GM11168 (cell line): ENCODE measurements around the gene RAPGEF3.

Experiments
- in situ Hi-C: fragments of 300-500 bp; cut with MboI; formaldehyde crosslinking; loops from one replicate; pipeline ENCODE4 v1.12.0; 2022; ENCODE audit warnings: low sequenced_read_pairs; ENCODE audit not compliant: unreplicated experiment

The RAPGEF3 gene

GRCh38 chr12:47746523-47746922 is 12.2 kb downstream of the RAPGEF3 start:
- in situ Hi-C loops = no loop called here

GRCh38 chr12:47746073-47746472 is 12.6 kb downstream of the RAPGEF3 start:
- in situ Hi-C loops = no loop called here

GRCh38 chr12:47745485-47746041 is 13.1 kb downstream of the RAPGEF3 start:
- in situ Hi-C loops = no loop called here

DNA sequence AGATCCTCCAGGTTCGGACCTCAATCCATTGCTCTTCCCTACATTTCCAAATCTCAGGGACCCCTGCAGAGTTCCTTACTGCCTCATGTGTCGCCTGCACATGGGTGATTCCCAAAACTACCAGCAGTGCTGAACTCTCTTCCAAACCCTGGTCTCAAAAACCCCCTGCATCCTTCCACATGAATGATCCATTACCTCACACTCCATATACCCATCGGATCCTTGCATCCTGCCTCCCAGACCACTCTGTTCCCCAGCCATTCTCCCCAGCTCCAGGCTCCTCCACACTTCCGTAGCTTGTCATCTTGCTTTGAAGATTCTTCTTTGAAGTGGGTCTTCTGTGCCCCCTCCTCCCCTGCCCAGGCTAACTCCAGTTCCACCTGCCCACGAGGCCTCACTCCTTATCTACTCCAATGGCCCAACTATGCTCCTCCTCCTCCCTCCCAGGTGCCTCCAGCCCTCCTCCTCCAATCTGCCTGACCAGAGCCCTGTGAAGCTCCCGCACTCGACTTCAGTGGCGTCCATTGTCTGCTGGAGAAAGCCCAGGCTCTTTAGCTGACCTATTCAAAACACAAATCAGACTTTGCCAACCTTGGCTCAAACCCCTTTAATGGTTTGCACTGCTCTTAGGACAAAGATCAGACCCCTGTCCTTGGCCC is 13.8 kb downstream of the RAPGEF3 start:
- in situ Hi-C loops = no loop called here

- in situ Hi-C loops = no loop called here
Observed at GRCh38 chr12:47744005-47744651, 14.6 kb downstream of the RAPGEF3 start.

GRCh38 chr12:47743311-47743860 is 15.3 kb downstream of the RAPGEF3 start:
- in situ Hi-C loops = no loop called here

GRCh38 chr12:47742253-47742825 is 16.3 kb downstream of the RAPGEF3 start:
- in situ Hi-C loops = no loop called here

DNA sequence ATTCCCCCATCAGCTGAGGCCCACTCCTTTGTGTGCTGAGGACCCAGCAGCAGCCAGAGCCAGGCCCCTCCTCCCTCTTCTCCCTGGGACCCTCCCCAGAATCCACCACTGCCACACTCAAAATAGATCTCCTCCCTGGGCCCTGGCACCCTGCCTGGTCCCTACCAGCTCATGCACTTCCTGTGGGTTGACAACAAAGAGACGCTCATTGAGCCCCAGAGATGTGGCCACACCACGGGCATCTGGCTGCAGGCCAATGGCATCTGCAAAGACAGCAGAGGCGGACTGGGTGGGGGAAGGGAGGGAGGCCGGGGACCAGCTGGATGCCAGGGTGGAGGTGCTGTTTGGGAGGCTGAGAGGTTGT is 17.4 kb downstream of the RAPGEF3 start:
- in situ Hi-C loops = no loop called here

GRCh38 chr12:47740606-47741339 is 17.9 kb downstream of the RAPGEF3 start:
- in situ Hi-C loops = no loop called here

GRCh38 chr12:47739979-47740378 is 18.7 kb downstream of the RAPGEF3 start:
- in situ Hi-C loops = no loop called here

- in situ Hi-C loops = no loop called here
Observed at GRCh38 chr12:47739297-47739696, 19.4 kb downstream of the RAPGEF3 start.

DNA sequence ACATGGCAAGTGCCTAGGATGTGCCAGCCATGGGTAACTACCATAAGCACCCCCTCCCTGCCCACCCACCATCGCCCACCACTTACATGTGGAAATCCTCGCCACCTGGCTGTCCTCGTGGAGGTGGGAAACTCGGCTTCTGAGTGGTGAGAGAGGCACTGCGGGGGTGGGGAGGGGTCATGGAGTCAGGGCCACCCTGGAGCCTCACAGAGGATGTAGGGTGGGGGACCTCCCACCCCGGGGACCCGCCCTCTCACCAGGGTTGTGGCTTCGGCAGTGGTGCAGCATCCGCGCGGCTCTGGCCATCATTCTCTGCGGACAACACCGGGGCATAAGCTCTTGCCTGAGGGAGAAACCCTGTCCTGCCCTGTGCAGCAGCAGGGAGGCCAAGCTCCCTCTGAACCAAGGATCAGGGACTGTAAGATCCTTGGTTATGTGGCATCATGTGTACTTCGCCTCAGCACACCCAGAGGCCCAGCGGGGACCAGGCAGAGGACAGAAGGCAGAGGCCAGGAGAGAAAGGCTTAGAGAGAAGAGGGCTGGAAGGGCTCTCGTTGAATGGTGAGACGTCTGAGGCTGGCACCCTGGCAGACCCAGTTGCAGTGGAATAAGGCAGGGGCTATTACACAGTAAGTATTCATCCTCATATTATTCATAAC is 20.6 kb downstream of the RAPGEF3 start:
- in situ Hi-C loops = no loop called here

GRCh38 chr12:47736877-47737676 is 21.6 kb downstream of the RAPGEF3 start:
- in situ Hi-C loops = no loop called here

DNA sequence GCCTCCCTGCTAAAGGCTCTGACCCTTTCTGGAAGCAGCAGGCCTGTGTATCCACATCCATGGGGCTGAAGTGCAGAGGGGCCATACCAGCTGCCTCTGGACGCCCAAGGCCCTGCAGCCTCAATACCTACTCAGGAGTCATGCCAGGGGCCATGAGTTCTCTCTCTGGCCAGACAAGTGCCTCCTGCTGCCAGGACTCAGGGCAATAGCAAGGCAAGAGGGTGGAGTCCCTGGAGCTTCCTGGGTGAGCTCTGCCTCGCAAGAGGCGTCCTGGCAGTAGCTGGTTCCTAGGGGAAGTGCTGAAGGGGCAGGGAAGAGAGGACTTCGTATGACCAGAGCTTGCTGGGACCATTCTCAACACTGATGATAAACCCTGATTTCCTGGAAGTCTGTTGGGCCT is 22.5 kb downstream of the RAPGEF3 start:
- in situ Hi-C loops = no loop called here

GRCh38 chr12:47735649-47736048 is 23.0 kb downstream of the RAPGEF3 start:
- in situ Hi-C loops = no loop called here

DNA sequence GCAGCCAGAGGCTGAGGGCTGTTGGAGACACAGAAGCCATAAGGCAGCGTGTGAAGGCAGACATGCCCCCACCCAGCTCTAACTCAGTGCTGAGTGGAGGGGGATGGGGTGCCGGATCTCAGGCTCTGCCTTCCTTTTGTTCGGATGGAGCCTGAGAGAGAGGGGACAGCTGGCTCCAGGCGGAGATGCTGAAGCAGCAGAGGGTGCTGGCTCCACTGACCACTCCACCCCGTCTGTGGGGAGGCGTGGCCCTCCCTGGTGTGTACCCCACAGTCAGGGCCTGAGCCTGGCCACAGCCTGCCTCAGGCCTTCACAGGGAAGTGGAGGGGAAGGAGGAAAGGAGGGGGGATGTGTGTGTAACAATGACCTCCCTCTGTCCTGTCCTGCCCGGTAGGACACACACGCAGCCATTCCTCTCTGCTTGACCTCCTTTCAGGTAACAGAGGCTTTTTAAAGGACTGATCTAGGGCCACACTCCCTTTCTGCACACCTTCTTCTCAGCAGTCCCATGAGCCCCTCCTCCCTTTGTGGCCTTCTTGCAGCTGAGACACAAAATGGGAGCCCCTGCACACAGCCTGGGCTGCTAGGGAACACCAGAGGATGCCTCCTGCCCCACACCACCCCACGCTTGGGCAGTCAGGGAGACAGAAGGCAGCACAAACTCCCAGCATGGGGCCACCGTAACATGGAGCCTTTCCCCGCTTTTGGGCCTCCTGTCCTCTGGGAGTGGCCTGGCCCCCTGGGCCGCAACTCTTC is 23.8 kb downstream of the RAPGEF3 start:
- in situ Hi-C loops = loop anchor here (5.0 kb wide), 1 partner anchor 32 kb away; no protein-coding TSS in a partner anchor

GRCh38 chr12:47733142-47733541 is 25.5 kb downstream of the RAPGEF3 start:
- in situ Hi-C loops = loop anchor here (5.0 kb wide), 1 partner anchor 34 kb away; no protein-coding TSS in a partner anchor

DNA sequence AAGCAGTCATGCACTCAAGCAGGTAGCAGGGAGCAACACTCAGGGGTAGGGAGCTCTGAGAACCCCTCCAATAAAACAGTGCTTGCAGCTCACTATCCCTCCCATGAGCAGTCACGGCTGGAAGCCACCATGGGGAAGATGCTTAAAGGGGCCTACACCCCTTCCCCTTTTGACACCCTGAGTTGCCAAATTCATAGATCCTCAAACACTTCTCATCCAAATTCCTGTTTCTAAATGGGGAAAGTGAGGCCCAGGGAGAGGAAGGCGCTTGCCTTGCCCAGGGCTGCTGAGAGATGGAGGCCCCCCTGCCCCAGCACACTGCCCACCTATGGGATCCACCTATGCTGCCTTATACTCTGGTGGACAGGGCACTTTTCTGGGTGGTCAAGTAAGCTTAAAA is 26.2 kb downstream of the RAPGEF3 start:
- in situ Hi-C loops = loop anchor here (5.0 kb wide), 1 partner anchor 35 kb away; no protein-coding TSS in a partner anchor
